ENCODE measurements around the gene SLC4A11.

DNA sequence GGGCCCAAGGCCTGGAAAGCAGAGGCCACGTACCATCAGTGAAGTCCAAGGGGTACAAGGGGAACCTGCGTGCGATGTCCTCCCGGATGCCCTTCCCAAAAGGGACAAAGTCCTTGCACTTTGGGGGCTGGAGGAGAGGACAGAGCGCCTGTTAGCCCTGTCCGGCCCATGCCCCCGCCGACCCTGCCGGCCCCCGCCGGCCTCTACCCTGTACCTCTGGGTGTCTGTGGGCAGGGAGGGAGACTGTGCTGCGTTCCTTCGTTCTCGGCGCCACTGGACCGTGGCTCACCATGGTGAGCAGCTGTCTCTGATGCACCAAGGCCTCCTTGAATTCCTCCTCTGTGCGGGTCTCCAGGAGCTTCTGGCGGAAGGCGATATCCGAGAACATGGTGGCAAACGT, 7.9 kb downstream of the SLC4A11 start:
- TF ChIP-seq, protein P1, sequence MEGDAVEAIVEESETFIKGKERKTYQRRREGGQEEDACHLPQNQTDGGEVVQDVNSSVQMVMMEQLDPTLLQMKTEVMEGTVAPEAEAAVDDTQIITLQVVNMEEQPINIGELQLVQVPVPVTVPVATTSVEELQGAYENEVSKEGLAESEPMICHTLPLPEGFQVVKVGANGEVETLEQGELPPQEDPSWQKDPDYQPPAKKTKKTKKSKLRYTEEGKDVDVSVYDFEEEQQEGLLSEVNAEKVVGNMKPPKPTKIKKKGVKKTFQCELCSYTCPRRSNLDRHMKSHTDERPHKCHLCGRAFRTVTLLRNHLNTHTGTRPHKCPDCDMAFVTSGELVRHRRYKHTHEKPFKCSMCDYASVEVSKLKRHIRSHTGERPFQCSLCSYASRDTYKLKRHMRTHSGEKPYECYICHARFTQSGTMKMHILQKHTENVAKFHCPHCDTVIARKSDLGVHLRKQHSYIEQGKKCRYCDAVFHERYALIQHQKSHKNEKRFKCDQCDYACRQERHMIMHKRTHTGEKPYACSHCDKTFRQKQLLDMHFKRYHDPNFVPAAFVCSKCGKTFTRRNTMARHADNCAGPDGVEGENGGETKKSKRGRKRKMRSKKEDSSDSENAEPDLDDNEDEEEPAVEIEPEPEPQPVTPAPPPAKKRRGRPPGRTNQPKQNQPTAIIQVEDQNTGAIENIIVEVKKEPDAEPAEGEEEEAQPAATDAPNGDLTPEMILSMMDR (conservative IDR thresholded peaks at IDR 0.05; ENCODE audit: low read depth, low read length), result no peak
- TF ChIP-seq EZH2 (IDR thresholded peaks at IDR 0.05; ENCODE audit: borderline replicate concordance, low read depth, low read length, poor library complexity, severe bottlenecking), result no peak

Data from A673 (cell line).